ENCODE results near the gene DDA1.

The DDA1 gene

GRCh38 chr19:17309198-17309964, at the start of gene DDA1:
DDA1 (plus strand) TSS chr19:17309563; CDS start chr19:17309655, 92 bp downstream.
- Histone ChIP-seq H3K36me3 (ENCODE audit: low read length) (no peaks in the 10 kb centered on the region), H3K9ac (ENCODE audit: low read length) (peak within 1 kb of the TSS; percentile 97), H3K4me2 (ENCODE audit: low read depth, low read length, poor library complexity, severe bottlenecking) (peak within 1 kb of the TSS; percentile 86), H2AFZ (ENCODE audit: low read depth, low read length, severe bottlenecking) (no peak within 1 kb of the TSS), H3K27ac (ENCODE audit: low read depth, low read length) (peak within 1 kb of the TSS; percentile 48), H3K9me3 (ENCODE audit: insufficient read depth, low read length) (no peaks in the 10 kb centered on the region), H3F3A (ENCODE audit: insufficient read depth) (peaks cover 8% of the 10 kb centered on the region; the same call in 1 of the 2 replicates), H4K20me1 (ENCODE audit: low read depth, low read length) (no peaks in the 10 kb centered on the region), H3K79me2 (ENCODE audit: insufficient read depth, low read length) (peaks cover 42% of the 10 kb centered on the region), H3K9me2 (replicated peaks; ENCODE audit: insufficient read depth, low read length) (no peaks in the 10 kb centered on the region), H3K27me3 (ENCODE audit: low read length) (no peaks in the 10 kb centered on the region), H3K4me3 (ENCODE audit: insufficient read depth, low read length, poor library complexity, severe bottlenecking) (peak within 1 kb of the TSS; percentile 99)
- TF ChIP-seq CTCF (IDR thresholded peaks at IDR 0.05; ENCODE audit: insufficient read depth, low read length, poor library complexity, severe bottlenecking): no peak

GRCh38 chr19:17259934-17260333, 49.4 kb upstream of the DDA1 start:
- no peak overlapping the region for H3K4me2 ChIP-seq (ENCODE audit: low read depth, low read length, poor library complexity, severe bottlenecking)
- no peaks in the 10 kb centered on the region for H3K79me2 ChIP-seq (ENCODE audit: insufficient read depth, low read length)
- no peak overlapping the region for H2AFZ ChIP-seq (ENCODE audit: low read depth, low read length, severe bottlenecking)
- no peaks in the 10 kb centered on the region for H3K27me3 ChIP-seq (ENCODE audit: low read length)
- H3K27ac ChIP-seq (ENCODE audit: low read depth, low read length): no peak overlapping the region
- no peaks in the 10 kb centered on the region for H3K9me2 ChIP-seq (replicated peaks; ENCODE audit: insufficient read depth, low read length)
- H3K36me3 ChIP-seq (ENCODE audit: low read length): no peaks in the 10 kb centered on the region
- no peak overlapping the region for H3K4me3 ChIP-seq (ENCODE audit: insufficient read depth, low read length, poor library complexity, severe bottlenecking)
- H3K9ac ChIP-seq (ENCODE audit: low read length): no peak overlapping the region
- no peak for TF ChIP-seq EZH2phosphoT487 (conservative IDR thresholded peaks at IDR 0.05; ENCODE audit: low read length)
- TF ChIP-seq CTCF (IDR thresholded peaks at IDR 0.05; ENCODE audit: insufficient read depth, low read length, poor library complexity, severe bottlenecking): no peak
- no peaks in the 10 kb centered on the region for H3K9me3 ChIP-seq (ENCODE audit: insufficient read depth, low read length)
- H3F3A ChIP-seq (ENCODE audit: insufficient read depth): peaks cover 4% of the 10 kb centered on the region; the same call in 1 of the 2 replicates
- H4K20me1 ChIP-seq (ENCODE audit: low read depth, low read length): no peaks in the 10 kb centered on the region

GRCh38 chr19:17260842-17261325, 48.5 kb upstream of the DDA1 start:
- no peak for TF ChIP-seq EZH2phosphoT487 (conservative IDR thresholded peaks at IDR 0.05; ENCODE audit: low read length)
- peak; percentile 93 for TF ChIP-seq CTCF (IDR thresholded peaks at IDR 0.05; ENCODE audit: insufficient read depth, low read length, poor library complexity, severe bottlenecking)
- peaks cover 5% of the 10 kb centered on the region; the same call in 1 of the 2 replicates for H3F3A ChIP-seq (ENCODE audit: insufficient read depth)

More at GRCh38 chr19:17260842-17261325, 48.5 kb upstream of the DDA1 start:
- H3K27ac ChIP-seq (ENCODE audit: low read depth, low read length): peak overlapping the region; percentile 61
- no peaks in the 10 kb centered on the region for H3K27me3 ChIP-seq (ENCODE audit: low read length)
- no peaks in the 10 kb centered on the region for H3K9me2 ChIP-seq (replicated peaks; ENCODE audit: insufficient read depth, low read length)
- H3K36me3 ChIP-seq (ENCODE audit: low read length): no peaks in the 10 kb centered on the region
- no peaks in the 10 kb centered on the region for H3K79me2 ChIP-seq (ENCODE audit: insufficient read depth, low read length)
- no peaks in the 10 kb centered on the region for H3K9me3 ChIP-seq (ENCODE audit: insufficient read depth, low read length)
- H3K4me2 ChIP-seq (ENCODE audit: low read depth, low read length, poor library complexity, severe bottlenecking): peak overlapping the region; percentile 48
- H3K4me3 ChIP-seq (ENCODE audit: insufficient read depth, low read length, poor library complexity, severe bottlenecking): no peak overlapping the region
- no peaks in the 10 kb centered on the region for H4K20me1 ChIP-seq (ENCODE audit: low read depth, low read length)
- H3K9ac ChIP-seq (ENCODE audit: low read length): peak overlapping the region; percentile 50; the same call in 1 of the 2 replicates
- peak overlapping the region; percentile 87 for H2AFZ ChIP-seq (ENCODE audit: low read depth, low read length, severe bottlenecking)
